ENCODE results near the gene MYO9B. TPM values are rescaled to one million over a fixed set of nuclear protein-coding genes. Genes with fewer than 3 reads are reported as not detected.

MYO9B gene
- total RNA-seq, 1 donor from 2014 or later: 94.3 TPM

- Mint-ChIP-seq H3K27ac (ENCODE audit: unreplicated experiment) (no peak overlapping the region), H3K27me3 (ENCODE audit: unreplicated experiment) (no peaks in the 10 kb centered on the region), H3K9me3 (ENCODE audit: unreplicated experiment) (no peaks in the 10 kb centered on the region), H3K4me3 (ENCODE audit: unreplicated experiment) (no peak overlapping the region), H3K36me3 (ENCODE audit: unreplicated experiment) (peaks cover 30% of the 10 kb centered on the region), H3K4me1 (ENCODE audit: unreplicated experiment) (peaks cover 3% of the 10 kb centered on the region)
- no peak for TF ChIP-seq CTCF (IDR thresholded peaks at IDR 0.05)
- no peak for DNase-seq (ENCODE audit: extremely low spot score, unreplicated experiment)
Measured at GRCh38 chr19:17153996-17154395, 78.4 kb downstream of the MYO9B start.

GRCh38 chr19:17155251-17155650 lies 79.7 kb downstream of the MYO9B start:
- no peak for DNase-seq (ENCODE audit: extremely low spot score, unreplicated experiment)
- H3K4me3 Mint-ChIP-seq (ENCODE audit: unreplicated experiment): no peak overlapping the region
- no peaks in the 10 kb centered on the region for H3K27me3 Mint-ChIP-seq (ENCODE audit: unreplicated experiment)
- H3K4me1 Mint-ChIP-seq (ENCODE audit: unreplicated experiment): no peaks in the 10 kb centered on the region
- H3K36me3 Mint-ChIP-seq (ENCODE audit: unreplicated experiment): peaks cover 34% of the 10 kb centered on the region
- H3K9me3 Mint-ChIP-seq (ENCODE audit: unreplicated experiment): no peaks in the 10 kb centered on the region
- no peak for TF ChIP-seq CTCF (IDR thresholded peaks at IDR 0.05)
- no peak overlapping the region for H3K27ac Mint-ChIP-seq (ENCODE audit: unreplicated experiment)

GRCh38 chr19:17156296-17156946 lies 80.8 kb downstream of the MYO9B start:
- Mint-ChIP-seq H3K36me3 (ENCODE audit: unreplicated experiment) (peaks cover 32% of the 10 kb centered on the region), H3K4me1 (ENCODE audit: unreplicated experiment) (no peaks in the 10 kb centered on the region), H3K4me3 (ENCODE audit: unreplicated experiment) (no peak overlapping the region), H3K27me3 (ENCODE audit: unreplicated experiment) (no peaks in the 10 kb centered on the region), H3K9me3 (ENCODE audit: unreplicated experiment) (no peaks in the 10 kb centered on the region), H3K27ac (ENCODE audit: unreplicated experiment) (no peak overlapping the region)
- no peak for TF ChIP-seq CTCF (IDR thresholded peaks at IDR 0.05)
- DNase-seq (ENCODE audit: extremely low spot score, unreplicated experiment): no peak

- Mint-ChIP-seq H3K27me3 (ENCODE audit: unreplicated experiment) (no peaks in the 10 kb centered on the region), H3K36me3 (ENCODE audit: unreplicated experiment) (peaks cover 29% of the 10 kb centered on the region)
- DNase-seq (ENCODE audit: extremely low spot score, unreplicated experiment): no peak
Measured at GRCh38 chr19:17156947-17157302, 81.3 kb downstream of the MYO9B start.

GRCh38 chr19:17158584-17158983 lies 83.0 kb downstream of the MYO9B start:
- no peak for DNase-seq (ENCODE audit: extremely low spot score, unreplicated experiment)
- Mint-ChIP-seq H3K9me3 (ENCODE audit: unreplicated experiment) (peaks cover 8% of the 10 kb centered on the region), H3K27ac (ENCODE audit: unreplicated experiment) (no peak overlapping the region), H3K36me3 (ENCODE audit: unreplicated experiment) (peaks cover 39% of the 10 kb centered on the region), H3K4me1 (ENCODE audit: unreplicated experiment) (no peaks in the 10 kb centered on the region), H3K4me3 (ENCODE audit: unreplicated experiment) (no peak overlapping the region), H3K27me3 (ENCODE audit: unreplicated experiment) (no peaks in the 10 kb centered on the region)
- TF ChIP-seq CTCF (IDR thresholded peaks at IDR 0.05): no peak

More at GRCh38 chr19:17156947-17157302, 81.3 kb downstream of the MYO9B start:
- H3K9me3 Mint-ChIP-seq (ENCODE audit: unreplicated experiment): no peaks in the 10 kb centered on the region
- no peak overlapping the region for H3K27ac Mint-ChIP-seq (ENCODE audit: unreplicated experiment)
- no peaks in the 10 kb centered on the region for H3K4me1 Mint-ChIP-seq (ENCODE audit: unreplicated experiment)
- no peak for TF ChIP-seq CTCF (IDR thresholded peaks at IDR 0.05)
- no peak overlapping the region for H3K4me3 Mint-ChIP-seq (ENCODE audit: unreplicated experiment)
